DOHH2 (cell line): Measurements from ENCODE around the gene CD63.

Experiments
- H3F3A ChIP-seq: fragments of 200-600 bp; sonication (generic), shearing (Covaris generic); 2 replicates; pipeline ENCODE4 v1.6.0; 2016; ENCODE audit warnings: antibody characterized with exemption, mild to moderate bottlenecking; ENCODE audit not compliant: control insufficient read depth, insufficient read depth
- H3K27ac ChIP-seq: fragments of 200-600 bp; sonication (generic); 2 replicates; pipeline ENCODE4 v1.5.1; 2014; ENCODE audit warnings: low read depth, mild to moderate bottlenecking, low read length, moderate library complexity
- H3K27me3 ChIP-seq: fragments of 200-600 bp; sonication (generic); 2 replicates; pipeline ENCODE4 v1.6.1; 2014; ENCODE audit warnings: mild to moderate bottlenecking, low read length, mixed read lengths; ENCODE audit not compliant: control insufficient read depth
- H3K36me3 ChIP-seq: fragments of 200-600 bp; sonication (generic); 2 replicates; pipeline ENCODE4 v1.6.1; 2014; ENCODE audit warnings: mild to moderate bottlenecking, low read length, moderate library complexity, mixed read lengths; ENCODE audit not compliant: control insufficient read depth
- H3K4me1 ChIP-seq: fragments of 200-600 bp; sonication (generic); 2 replicates; pipeline ENCODE4 v1.6.1; 2014; ENCODE audit warnings: mild to moderate bottlenecking, low read length, mixed read lengths; ENCODE audit not compliant: control insufficient read depth
- H3K4me2 ChIP-seq: fragments of 200-600 bp; sonication (generic); 2 replicates; pipeline ENCODE4 v1.6.0; 2014; ENCODE audit warnings: mild to moderate bottlenecking, low read length, moderate library complexity
- H3K4me3 ChIP-seq: fragments of 200-600 bp; sonication (generic); 2 replicates; pipeline ENCODE4 v1.5.1; 2014; ENCODE audit warnings: mild to moderate bottlenecking, low read length, mixed read lengths
- H3K79me2 ChIP-seq: fragments of 200-600 bp; sonication (generic); 2 replicates; pipeline ENCODE4 v1.6.1; 2014; ENCODE audit warnings: mild to moderate bottlenecking, low read length, mixed read lengths; ENCODE audit not compliant: control insufficient read depth
- H3K9me2 ChIP-seq: fragments of 200-600 bp; sonication (generic); replicated peaks from 2 replicates; pipeline ENCODE4 v1.6.1; 2014; ENCODE audit warnings: mild to moderate bottlenecking, low read length, mixed read lengths; ENCODE audit not compliant: control insufficient read depth
- H3K9me3 ChIP-seq: fragments of 200-600 bp; sonication (generic); 2 replicates; pipeline ENCODE4 v1.6.1; 2014; ENCODE audit warnings: antibody characterized with exemption, low read length, mixed read lengths; ENCODE audit not compliant: control insufficient read depth, insufficient read depth
- H4K20me1 ChIP-seq: fragments of 200-600 bp; sonication (generic); 2 replicates; pipeline ENCODE4 v1.6.0; 2014; ENCODE audit warnings: low read depth, mild to moderate bottlenecking, antibody characterized with exemption, low read length, moderate library complexity; ENCODE audit not compliant: control insufficient read depth, insufficient read depth
- EZH2phosphoT487 ChIP-seq: fragments of 200-600 bp; sonication (generic); IDR thresholded peaks from 2 replicates; pipeline ENCODE4 v1.6.1; 2017; ENCODE audit warnings: borderline replicate concordance, mild to moderate bottlenecking, antibody characterized with exemption, low read length, moderate library complexity, mixed read lengths
- TF ChIP-seq, protein P1 (sequence below): fragments of 200-600 bp; sonication (generic); IDR thresholded peaks from one replicate; pipeline ENCODE4 v1.5.1; 2014; ENCODE audit warnings: antibody characterized with exemption, mild to moderate bottlenecking, low read depth, low read length; ENCODE audit not compliant: poor library complexity, severe bottlenecking

CD63 gene

DNA sequence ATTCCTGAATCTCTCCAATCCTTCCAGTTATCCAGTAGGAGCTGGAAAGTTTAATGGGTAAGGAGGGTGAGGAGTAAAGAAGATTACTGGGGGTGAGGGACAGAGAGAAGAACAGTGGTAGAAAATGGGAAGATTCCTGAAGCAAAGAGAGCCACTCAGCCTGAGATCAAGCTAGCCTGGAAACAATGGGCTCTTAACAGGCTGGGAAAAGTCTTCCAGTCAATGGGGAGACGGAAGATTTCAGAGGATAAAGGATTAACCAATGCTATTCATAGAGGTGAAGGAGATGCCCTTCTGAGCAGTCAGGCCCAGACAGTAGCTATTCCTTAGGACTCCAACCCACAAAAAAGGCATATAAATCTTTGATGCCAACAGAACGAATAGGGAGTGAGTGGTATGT, 28.9 kb upstream of the CD63 start:
- Histone ChIP-seq H3K36me3 (peaks cover 87% of the 10 kb centered on the region), H4K20me1 (no peaks in the 10 kb centered on the region)

DNA sequence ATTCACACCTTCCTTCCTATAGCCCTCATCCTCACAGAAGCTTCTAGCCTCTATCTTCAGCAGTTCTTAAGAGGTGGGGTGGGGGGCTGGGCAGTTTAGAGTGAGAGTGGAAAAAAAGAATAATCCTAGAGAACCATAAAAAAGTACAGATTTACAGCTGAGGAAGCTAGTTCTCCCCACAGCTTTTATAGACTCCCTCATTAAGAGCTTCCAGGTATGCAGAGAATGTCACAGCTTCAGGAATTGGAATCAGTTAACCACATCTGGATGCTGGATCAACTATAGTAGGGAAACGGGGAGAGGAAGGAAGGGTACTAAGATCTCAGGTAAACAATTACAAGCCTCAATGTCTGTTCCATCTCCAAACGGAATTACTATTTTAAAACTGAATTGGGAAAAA, 26.4 kb upstream of the CD63 start:
- no peaks in the 10 kb centered on the region for H3K9me2 ChIP-seq
- TF ChIP-seq, protein P1, sequence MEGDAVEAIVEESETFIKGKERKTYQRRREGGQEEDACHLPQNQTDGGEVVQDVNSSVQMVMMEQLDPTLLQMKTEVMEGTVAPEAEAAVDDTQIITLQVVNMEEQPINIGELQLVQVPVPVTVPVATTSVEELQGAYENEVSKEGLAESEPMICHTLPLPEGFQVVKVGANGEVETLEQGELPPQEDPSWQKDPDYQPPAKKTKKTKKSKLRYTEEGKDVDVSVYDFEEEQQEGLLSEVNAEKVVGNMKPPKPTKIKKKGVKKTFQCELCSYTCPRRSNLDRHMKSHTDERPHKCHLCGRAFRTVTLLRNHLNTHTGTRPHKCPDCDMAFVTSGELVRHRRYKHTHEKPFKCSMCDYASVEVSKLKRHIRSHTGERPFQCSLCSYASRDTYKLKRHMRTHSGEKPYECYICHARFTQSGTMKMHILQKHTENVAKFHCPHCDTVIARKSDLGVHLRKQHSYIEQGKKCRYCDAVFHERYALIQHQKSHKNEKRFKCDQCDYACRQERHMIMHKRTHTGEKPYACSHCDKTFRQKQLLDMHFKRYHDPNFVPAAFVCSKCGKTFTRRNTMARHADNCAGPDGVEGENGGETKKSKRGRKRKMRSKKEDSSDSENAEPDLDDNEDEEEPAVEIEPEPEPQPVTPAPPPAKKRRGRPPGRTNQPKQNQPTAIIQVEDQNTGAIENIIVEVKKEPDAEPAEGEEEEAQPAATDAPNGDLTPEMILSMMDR: no peak
- TF ChIP-seq EZH2phosphoT487: no peak
- H4K20me1 ChIP-seq: no peaks in the 10 kb centered on the region
- no peaks in the 10 kb centered on the region for H3K79me2 ChIP-seq
- H3K9me3 ChIP-seq: no peaks in the 10 kb centered on the region
- H3F3A ChIP-seq: peaks cover 6% of the 10 kb centered on the region; the same call in 1 of the 2 replicates
- no peaks in the 10 kb centered on the region for H3K4me1 ChIP-seq
- no peak overlapping the region for H3K4me2 ChIP-seq
- H3K36me3 ChIP-seq: peaks cover 92% of the 10 kb centered on the region
- H3K4me3 ChIP-seq: no peak overlapping the region
- no peaks in the 10 kb centered on the region for H3K27me3 ChIP-seq
- no peak overlapping the region for H3K27ac ChIP-seq

More for the DNA sequence above, 28.9 kb upstream of the CD63 start:
- no peaks in the 10 kb centered on the region for H3K4me1 ChIP-seq
- no peaks in the 10 kb centered on the region for H3K9me3 ChIP-seq
- no peaks in the 10 kb centered on the region; the same call in 1 of the 2 replicates for H3K79me2 ChIP-seq
- H3K9me2 ChIP-seq: no peaks in the 10 kb centered on the region
- peaks cover 8% of the 10 kb centered on the region for H3F3A ChIP-seq
- no peak overlapping the region for H3K27ac ChIP-seq
- no peak overlapping the region for H3K4me3 ChIP-seq
- H3K4me2 ChIP-seq: no peak overlapping the region
- TF ChIP-seq, protein P1: no peak
- no peak for TF ChIP-seq EZH2phosphoT487
- H3K27me3 ChIP-seq: no peaks in the 10 kb centered on the region

DNA sequence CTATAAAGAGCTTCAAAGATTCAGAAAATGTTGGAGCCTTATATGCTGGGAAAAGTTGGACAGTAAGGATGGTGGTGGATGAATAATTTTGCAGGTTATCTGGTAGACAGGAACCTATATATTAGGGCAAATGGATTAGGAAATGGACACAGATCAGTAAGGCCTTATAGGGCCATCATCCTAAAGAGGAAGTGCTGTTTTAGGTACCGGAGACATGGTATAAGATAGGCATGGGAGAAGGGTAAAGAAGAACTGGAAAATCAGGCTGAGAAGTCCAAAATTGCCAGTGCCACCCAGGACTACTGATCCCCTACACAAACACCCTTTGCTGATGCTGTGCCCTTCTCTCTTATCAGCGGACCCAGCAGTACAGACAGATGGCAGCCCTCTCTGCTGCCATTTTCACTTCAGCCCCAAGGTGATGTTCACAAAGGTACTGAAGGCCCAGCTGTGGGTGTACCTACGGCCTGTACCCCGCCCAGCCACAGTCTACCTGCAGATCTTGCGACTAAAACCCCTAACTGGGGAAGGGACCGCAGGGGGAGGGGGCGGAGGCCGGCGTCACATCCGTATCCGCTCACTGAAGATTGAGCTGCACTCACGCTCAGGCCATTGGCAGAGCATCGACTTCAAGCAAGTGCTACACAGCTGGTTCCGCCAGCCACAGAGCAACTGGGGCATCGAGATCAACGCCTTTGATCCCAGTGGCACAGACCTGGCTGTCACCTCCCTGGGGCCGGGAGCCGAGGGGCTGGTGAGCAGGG, 19.6 kb upstream of the CD63 start:
- peaks cover 19% of the 10 kb centered on the region for H3K79me2 ChIP-seq
- H3K4me2 ChIP-seq: no peak overlapping the region
- H3F3A ChIP-seq: peaks cover 9% of the 10 kb centered on the region; the same call in 1 of the 2 replicates
- H3K4me1 ChIP-seq: peaks cover 36% of the 10 kb centered on the region
- no peak overlapping the region for H3K4me3 ChIP-seq
- no peak for TF ChIP-seq EZH2phosphoT487
- TF ChIP-seq, protein P1: no peak
- no peaks in the 10 kb centered on the region for H3K27me3 ChIP-seq
- H4K20me1 ChIP-seq: 0 out of 2 replicates have a peak, but pooled peaks cover 13% of the 10 kb centered on the region
- no peaks in the 10 kb centered on the region for H3K9me2 ChIP-seq
- H3K36me3 ChIP-seq: peaks cover 46% of the 10 kb centered on the region
- H3K9me3 ChIP-seq: no peaks in the 10 kb centered on the region
- no peak overlapping the region for H3K27ac ChIP-seq
